Measurements from ENCODE around the gene USH1G. TPM values are rescaled to one million over a fixed set of nuclear protein-coding genes. Genes with fewer than 3 reads are reported as not detected.
"Not testable (repeated sequence)": the region's sequence is repeated elsewhere in the genome, so short reads cannot be mapped to it uniquely, and the experiment has no call there.

USH1G gene
- not detected for total RNA-seq

DNA sequence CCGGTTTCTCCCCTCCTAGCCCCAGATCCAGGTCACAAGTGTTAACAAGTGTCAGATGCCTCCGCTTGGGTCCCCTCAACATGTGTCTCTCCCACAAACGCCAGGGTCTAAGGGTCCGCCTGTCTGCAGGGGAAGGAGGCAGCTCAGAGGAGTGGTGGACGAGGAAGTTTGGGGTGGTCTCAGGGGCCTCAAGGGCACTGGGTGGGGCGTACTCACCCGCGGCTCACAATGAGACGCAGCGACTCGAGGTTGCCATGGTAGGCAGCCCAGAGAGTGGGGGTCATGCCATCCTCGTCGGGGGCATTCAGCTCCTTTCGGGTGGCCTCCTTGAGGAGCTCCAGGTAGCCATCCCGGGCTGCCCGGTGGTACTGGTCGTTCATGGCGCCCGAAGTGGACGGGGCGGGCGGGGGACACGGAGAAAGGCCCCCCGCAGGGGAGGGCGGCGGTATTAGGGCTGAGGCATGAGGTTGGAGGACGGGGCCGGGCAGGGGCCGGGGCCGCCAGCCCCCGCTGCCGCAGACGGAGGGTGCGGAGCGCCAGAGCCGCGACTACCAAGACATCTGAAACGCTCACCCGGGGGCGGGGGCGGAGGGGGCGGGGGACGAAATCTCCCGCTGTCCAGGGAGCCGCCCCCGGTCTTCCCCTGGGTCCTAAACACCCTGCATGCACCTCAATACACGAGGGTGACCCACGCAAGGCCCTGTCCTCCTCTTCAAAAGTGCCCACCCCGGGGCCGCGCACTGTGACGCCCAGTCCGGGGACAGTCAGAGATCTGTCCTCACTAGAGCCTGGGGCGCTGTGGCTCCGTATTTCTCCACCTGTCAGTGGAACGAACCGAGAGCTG is at the start of gene USH1G:
TSS of gene USH1G (minus strand) at position 562 of the 844 bp plus-strand sequence. CDS start at position 380, 182 bp downstream.
- no peak within 1 kb of the TSS for H3K27ac Mint-ChIP-seq
- ChIA-PET CTCF (interaction anchor here (0.6 to 4.7 kb wide), 9 partner anchors 10 to 199 kb away, joined by 3 to 27 read pairs (median 3); partner anchors contain the start of genes FDXR and MRPL58), POLR2A (no interaction called here)

DNA sequence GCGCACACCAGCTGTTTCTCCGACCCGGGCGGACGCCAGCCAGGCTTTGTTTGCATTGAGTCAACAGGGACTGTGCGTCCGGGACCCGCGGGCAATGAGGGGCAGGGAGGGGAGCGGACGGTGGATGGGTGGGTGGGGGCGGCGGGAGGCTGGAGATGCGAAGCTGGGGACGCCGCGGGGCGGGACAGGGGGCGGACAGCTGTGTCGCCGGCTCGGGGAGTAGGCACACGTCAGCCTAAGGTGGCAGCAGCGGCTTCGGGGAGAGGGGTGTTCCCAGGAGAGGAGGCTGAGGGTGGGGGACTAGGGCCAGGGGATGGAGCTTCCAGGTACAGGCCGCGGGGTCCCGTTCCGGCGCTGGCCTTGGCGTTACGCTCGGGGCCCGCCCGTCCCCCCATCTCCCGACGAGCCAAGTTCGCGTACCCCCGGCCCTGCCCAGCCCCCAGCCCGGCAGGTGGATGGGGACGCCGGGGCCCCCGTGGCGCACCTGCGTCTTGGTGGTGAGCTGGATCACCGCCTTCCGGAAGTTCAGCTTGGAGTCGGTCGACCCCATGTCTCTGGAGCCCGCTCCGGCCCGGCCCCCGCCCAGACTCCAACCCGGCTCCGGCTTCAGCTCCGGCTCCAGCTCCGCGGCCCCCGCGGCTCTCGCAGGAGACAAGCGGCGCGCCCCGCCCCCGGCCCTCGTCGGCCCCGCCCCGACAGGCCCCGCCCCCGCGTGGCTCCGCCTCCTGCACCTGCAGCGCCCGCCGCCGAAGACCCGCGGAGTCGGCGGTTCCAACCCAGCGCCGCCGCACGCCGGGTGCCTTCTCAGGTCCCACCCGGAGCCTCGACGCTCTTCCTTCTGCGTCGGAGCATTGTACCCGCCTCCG is 49.3 kb upstream of the USH1G start, which contains the start of gene HID1:
TSS of gene HID1 (minus strand) at position 653 of the 866 bp plus-strand sequence. CDS start at position 550, 103 bp downstream.
- Mint-ChIP-seq H3K4me3 (peak within 1 kb of the TSS; percentile 62), H3K9me3 (no peaks in the 10 kb centered on the region), H3K4me1 (peaks cover 6% of the 10 kb centered on the region), H3K27ac (no peak within 1 kb of the TSS), H3K36me3 (ENCODE audit: low read depth) (no peaks in the 10 kb centered on the region), H3K27me3 (peaks cover 29% of the 10 kb centered on the region)
- ChIA-PET CTCF (interaction anchor here (0.7 to 2.0 kb wide), 8 partner anchors 9 to 440 kb away, joined by 3 to 10 read pairs (median 6); partner anchors contain the start of gene MRPL58), POLR2A (interaction anchor here (0.5 kb wide), 1 partner anchor 132 kb away, joined by 4 read pairs; no protein-coding TSS in a partner anchor)
- peak; percentile 72 for DNase-seq

More for the DNA sequence above, at the start of gene USH1G:
- Mint-ChIP-seq H3K9me3 (no peaks in the 10 kb centered on the region), H3K4me3 (no peak within 1 kb of the TSS), H3K4me1 (no peaks in the 10 kb centered on the region), H3K27me3 (peaks cover 63% of the 10 kb centered on the region), H3K36me3 (ENCODE audit: low read depth) (no peaks in the 10 kb centered on the region)
- DNase-seq = no peak

DNA sequence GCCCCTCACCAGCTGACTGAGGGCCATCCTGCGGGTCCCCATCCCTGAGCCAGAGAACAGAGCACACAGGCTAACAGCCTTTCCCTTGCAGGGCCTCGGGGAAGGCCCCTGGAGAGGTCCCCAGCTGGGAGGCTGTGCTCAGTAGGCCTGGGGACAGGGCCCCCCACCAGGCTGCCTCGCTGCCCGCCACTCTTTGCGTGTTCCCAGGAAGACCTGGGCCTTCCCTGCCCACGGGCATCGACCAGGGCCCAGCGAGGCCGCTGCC is 48.7 kb upstream of the USH1G start:
- ChIA-PET POLR2A (no interaction called here), CTCF (interaction anchor here (0.6 to 1.4 kb wide), 6 partner anchors 10 to 70 kb away, joined by 3 to 8 read pairs (median 4); partner anchors contain the start of gene MRPL58)
- H3K9me3 Mint-ChIP-seq = no peaks in the 10 kb centered on the region

DNA sequence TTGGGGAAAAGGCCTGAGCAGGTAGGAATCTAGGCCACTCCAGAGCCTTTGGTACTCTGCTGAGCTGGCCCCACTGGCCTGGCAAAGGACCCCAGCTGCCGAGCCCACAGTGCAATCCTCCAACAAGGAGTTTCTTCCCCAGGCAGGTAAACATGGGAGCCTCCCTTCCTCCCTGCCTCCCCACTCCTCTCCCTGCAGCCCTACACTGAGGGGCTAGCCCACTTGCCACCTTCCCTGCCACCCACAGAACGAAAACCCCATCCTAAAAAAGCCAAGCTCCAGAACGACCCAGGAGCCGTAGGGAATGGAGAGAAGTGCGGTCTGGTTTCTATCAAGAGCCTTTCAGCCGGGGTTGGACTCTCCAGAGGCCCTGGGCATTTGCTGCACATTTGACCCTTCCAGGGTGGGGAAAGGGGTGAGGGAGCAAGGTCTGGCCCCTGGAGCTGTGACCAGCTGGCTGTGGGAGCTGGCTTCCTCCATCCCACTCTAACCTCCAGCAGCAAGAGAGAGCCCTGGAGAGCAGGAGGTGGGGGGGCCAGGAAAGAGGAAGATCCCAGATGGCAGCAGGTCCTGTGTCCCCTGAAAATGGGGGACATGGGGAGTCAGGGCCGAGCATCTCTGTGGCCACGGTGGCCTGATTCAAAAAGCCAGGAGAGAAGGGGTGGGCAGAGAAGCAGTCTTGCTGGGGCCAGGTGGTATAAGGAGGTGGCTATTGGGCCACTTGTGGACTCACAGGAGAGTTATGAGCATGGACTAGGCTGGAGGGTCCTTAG is 48.2 kb upstream of the USH1G start:
- H3K27ac Mint-ChIP-seq = no peak overlapping the region
- DNase-seq = no peak
- peaks cover 29% of the 10 kb centered on the region for H3K27me3 Mint-ChIP-seq
- POLR2A ChIA-PET = no interaction called here
- H3K36me3 Mint-ChIP-seq (ENCODE audit: low read depth) = no peaks in the 10 kb centered on the region
- CTCF ChIA-PET = interaction anchor here (0.6 to 1.4 kb wide), 6 partner anchors 10 to 70 kb away, joined by 3 to 8 read pairs (median 3); partner anchors contain the start of gene MRPL58
- peak overlapping the region; percentile 51 for H3K4me3 Mint-ChIP-seq
- no peaks in the 10 kb centered on the region for H3K9me3 Mint-ChIP-seq
- peaks cover 6% of the 10 kb centered on the region for H3K4me1 Mint-ChIP-seq

More for the DNA sequence above, 48.7 kb upstream of the USH1G start:
- peaks cover 29% of the 10 kb centered on the region for H3K27me3 Mint-ChIP-seq
- H3K27ac Mint-ChIP-seq = no peak overlapping the region
- H3K36me3 Mint-ChIP-seq (ENCODE audit: low read depth) = no peaks in the 10 kb centered on the region
- peaks cover 6% of the 10 kb centered on the region for H3K4me1 Mint-ChIP-seq
- peak overlapping the region; percentile 51 for H3K4me3 Mint-ChIP-seq
- DNase-seq = no peak

DNA sequence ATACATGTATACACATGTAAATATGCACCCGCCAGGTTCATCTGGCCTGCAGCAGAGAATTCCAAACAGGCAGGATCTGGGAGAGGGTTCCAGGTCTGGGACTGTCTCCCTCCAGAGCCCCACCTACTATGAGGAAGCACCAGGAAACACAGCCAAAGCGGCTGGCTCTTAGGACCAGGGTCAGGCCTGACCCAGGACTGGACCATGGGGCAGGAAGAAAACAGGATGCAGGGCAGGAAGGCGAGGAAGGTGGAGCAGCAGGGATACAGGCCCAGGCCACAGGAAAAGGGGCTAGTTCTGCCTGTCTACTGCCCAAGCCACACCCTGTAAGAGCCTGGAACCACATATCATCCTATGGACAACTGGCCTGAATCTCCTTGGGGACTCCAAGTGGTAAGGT is 47.3 kb upstream of the USH1G start:
- Mint-ChIP-seq H3K4me1 (peaks cover 6% of the 10 kb centered on the region), H3K4me3 (no peak overlapping the region), H3K27ac (no peak overlapping the region), H3K9me3 (no peaks in the 10 kb centered on the region), H3K36me3 (ENCODE audit: low read depth) (no peaks in the 10 kb centered on the region), H3K27me3 (peaks cover 26% of the 10 kb centered on the region)
- ChIA-PET CTCF (interaction anchor here (1.0 to 1.1 kb wide), 2 partner anchors 54 to 65 kb away, joined by 3 read pairs; no protein-coding TSS in a partner anchor), POLR2A (no interaction called here)
- no peak for DNase-seq

DNA sequence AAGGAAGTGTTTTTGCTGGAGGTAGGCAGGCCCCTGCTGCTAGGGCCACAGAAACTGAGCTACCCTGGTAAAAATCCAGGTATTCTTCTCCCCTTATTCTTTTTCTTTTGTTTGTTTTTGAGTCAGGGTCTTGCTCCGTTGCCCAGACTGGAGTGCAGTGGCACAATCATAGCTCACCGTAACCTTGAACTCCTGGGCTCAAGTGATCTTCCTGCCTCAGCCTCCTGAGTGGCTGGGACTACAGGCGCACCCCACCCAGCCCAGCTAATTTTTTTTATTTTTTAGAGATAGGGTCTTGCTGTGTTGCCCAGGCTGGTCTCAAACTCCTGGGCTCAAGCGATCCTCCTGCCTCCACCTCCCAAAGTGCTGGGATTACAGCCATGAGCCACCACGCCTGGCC is 46.4 kb upstream of the USH1G start:
- DNase-seq; H3K9me3 Mint-ChIP-seq; POLR2A ChIA-PET; H3K36me3 Mint-ChIP-seq (ENCODE audit: low read depth); H3K4me3 Mint-ChIP-seq; H3K4me1 Mint-ChIP-seq: not testable (repeated sequence)
- CTCF ChIA-PET = interaction anchor here (0.7 to 0.9 kb wide), 2 partner anchors 44 to 62 kb away, joined by 3 read pairs; no protein-coding TSS in a partner anchor
- peak overlapping the region; percentile 68 for H3K27ac Mint-ChIP-seq
- H3K27me3 Mint-ChIP-seq = peaks cover 19% of the 10 kb centered on the region

DNA sequence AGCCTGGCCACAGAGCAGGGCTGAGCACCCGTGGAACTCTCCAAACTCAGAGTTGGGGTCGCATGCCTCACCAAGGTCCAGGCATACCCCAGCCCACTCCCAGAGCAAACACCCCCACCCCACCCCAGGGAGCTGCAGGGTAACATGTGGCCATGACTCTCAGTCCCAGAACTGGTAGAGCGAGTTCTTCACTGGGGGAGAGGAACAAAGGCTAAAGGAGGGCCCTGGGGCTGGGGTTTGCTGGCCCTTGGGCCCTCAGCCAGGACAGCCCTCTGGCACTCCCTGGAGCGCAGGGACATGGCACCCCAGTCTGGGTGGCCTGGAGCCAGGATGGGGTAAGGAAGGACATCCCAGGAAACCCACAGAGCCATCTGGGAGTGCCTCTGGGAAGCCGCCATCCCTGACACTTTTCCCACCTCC is 45.3 kb upstream of the USH1G start:
- Mint-ChIP-seq H3K27me3 (peaks cover 12% of the 10 kb centered on the region), H3K9me3 (no peaks in the 10 kb centered on the region), H3K27ac (no peak overlapping the region), H3K36me3 (ENCODE audit: low read depth) (no peaks in the 10 kb centered on the region), H3K4me3 (no peak overlapping the region), H3K4me1 (peaks cover 6% of the 10 kb centered on the region)
- ChIA-PET POLR2A (no interaction called here), CTCF (interaction anchor here (0.7 to 0.9 kb wide), 2 partner anchors 45 to 167 kb away, joined by 3 read pairs; no protein-coding TSS in a partner anchor)
- no peak for DNase-seq

DNA sequence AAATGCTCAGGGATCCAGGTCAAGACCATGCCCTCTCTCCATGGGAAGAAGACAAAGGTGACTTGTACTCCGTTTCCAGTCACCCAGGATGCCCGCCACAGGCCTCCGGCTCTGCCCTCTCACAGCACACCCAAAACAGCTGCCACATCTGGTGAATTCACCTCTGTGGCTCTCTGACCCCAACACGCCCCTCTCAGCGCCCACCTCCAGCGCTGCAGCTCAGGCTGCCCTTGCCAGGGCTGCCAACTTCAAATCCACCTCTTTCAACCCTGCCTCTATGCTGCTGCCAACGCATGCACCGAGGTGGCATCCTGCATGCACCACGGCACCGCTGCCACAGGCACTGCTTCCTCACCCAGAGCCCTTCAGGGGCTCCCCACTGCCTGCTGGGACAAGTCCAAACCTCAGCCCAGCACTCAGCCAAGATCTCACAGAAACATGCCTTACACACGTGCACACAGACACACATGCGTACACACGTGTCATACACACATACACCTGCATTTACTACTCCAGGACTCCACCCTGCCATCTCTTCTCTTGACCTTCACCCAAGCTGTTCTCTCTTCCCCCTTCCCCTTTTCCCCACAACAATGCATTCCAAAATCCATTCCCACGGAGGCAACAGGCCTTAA is 42.0 kb upstream of the USH1G start:
- Mint-ChIP-seq H3K27me3 (no peaks in the 10 kb centered on the region), H3K27ac (no peak overlapping the region), H3K36me3 (ENCODE audit: low read depth) (no peaks in the 10 kb centered on the region), H3K4me1 (peaks cover 4% of the 10 kb centered on the region), H3K9me3 (no peaks in the 10 kb centered on the region), H3K4me3 (no peak overlapping the region)
- DNase-seq = no peak
- ChIA-PET POLR2A (no interaction called here), CTCF (interaction anchor here (0.5 kb wide), 1 partner anchor 1986 kb away, joined by 3 read pairs; no protein-coding TSS in a partner anchor)

DNA sequence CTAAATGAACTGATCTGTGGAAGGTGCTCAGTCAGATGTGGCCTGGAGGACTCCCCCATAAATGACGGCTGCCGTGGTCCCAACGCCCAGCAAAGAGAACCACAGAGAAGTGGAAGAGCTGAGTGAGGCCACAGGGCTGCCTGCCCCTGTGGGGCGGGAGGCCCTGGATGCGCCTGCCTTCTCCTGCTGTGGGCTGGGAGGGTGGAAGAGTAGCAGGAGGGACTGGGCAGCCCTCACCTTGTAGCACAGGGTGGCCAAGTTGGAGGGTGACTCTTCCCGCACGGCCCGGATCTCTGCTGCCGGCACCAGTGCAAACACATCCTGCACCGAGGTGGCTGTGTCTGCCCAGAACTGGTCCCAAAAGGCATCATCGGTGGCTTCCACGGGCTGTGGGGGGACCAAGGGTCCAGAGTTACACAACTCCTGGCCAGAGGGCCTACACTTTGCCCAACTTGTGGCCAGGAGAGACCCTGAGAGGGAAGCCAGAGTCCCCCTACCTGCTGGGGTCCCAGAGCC is 41.2 kb upstream of the USH1G start:
- ChIA-PET POLR2A (no interaction called here), CTCF (interaction anchor here (0.6 to 1.7 kb wide), 4 partner anchors 9 to 167 kb away, joined by 3 to 8 read pairs (median 4); partner anchors contain the start of genes NT5C and USH1G)
- no peaks in the 10 kb centered on the region for H3K36me3 Mint-ChIP-seq (ENCODE audit: low read depth)
- H3K9me3 Mint-ChIP-seq = no peaks in the 10 kb centered on the region
- H3K4me1 Mint-ChIP-seq = peaks cover 4% of the 10 kb centered on the region
- DNase-seq = no peak
- H3K27me3 Mint-ChIP-seq = no peaks in the 10 kb centered on the region
- H3K4me3 Mint-ChIP-seq = no peak overlapping the region
- H3K27ac Mint-ChIP-seq = no peak overlapping the region

DNA sequence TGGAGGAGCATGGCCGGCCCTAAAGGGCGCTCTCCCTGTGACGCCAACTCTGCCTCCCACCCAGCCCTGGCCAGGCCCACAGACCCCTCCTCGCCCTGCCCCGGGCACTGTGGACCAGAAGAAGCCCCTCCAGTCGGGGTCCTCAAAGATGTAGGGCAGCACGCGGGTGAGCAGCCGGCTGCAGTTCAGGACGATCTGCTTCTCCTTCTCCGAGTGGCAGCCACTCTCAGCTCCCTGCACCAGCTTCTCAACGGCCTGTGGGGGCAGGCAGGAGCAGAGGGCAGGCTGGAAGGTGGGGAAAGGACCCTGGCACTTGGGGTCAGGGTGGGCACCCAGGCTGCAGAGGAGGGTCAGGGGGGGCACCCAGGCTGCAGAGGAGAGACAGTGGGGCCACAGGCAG is 40.6 kb upstream of the USH1G start:
- ChIA-PET POLR2A (interaction anchor here (0.5 kb wide), 1 partner anchor 288 kb away, joined by 7 read pairs; no protein-coding TSS in a partner anchor), CTCF (interaction anchor here (0.6 to 1.7 kb wide), 5 partner anchors 10 to 168 kb away, joined by 3 to 8 read pairs (median 5); partner anchors contain the start of genes NT5C and USH1G)

DNA sequence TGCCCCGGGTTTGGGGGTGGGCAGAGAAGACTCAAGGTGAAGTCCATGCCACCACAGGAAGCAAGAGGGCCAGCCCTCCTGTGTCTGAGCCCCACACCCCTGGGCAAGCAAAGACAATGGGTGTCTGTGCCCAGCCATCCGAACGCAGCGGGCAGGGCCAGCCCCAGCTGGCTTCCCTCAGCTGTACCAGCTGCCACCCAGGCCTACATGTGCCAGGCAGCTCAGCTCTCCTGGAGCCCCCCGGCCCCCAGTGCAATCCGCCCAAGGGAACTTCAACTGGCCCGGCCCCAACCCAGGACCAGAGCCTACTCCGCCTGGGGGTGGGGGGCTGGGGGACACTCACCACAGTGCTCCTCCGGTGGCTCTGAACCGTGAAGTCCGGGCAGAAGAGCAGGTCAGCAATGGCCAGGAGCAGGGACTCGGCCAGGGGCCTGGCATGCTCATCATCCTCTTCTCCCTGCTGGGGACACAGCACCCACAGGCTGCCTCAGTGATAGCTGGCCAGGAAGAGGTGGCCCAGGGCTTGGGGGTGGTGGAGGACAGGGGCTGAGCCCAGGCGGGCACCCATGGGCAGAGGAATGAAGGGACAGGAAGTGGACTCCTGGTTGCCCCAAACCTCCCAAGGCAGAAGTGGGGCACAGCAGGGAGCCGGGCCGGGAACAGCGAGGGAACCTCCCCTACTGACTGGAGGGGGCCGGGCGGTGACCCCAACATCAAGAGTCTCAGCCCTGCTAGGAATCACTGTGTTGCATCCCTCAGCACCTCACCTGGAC is 39.8 kb upstream of the USH1G start:
- no peaks in the 10 kb centered on the region for H3K27me3 Mint-ChIP-seq

More for the DNA sequence above, 40.6 kb upstream of the USH1G start:
- DNase-seq = no peak
- Mint-ChIP-seq H3K9me3 (no peaks in the 10 kb centered on the region), H3K27me3 (no peaks in the 10 kb centered on the region), H3K4me1 (peaks cover 4% of the 10 kb centered on the region), H3K27ac (no peak overlapping the region), H3K36me3 (ENCODE audit: low read depth) (no peaks in the 10 kb centered on the region), H3K4me3 (no peak overlapping the region)

More for the DNA sequence above, 39.8 kb upstream of the USH1G start:
- ChIA-PET CTCF (interaction anchor here (1.0 to 5.0 kb wide), 16 partner anchors 9 to 450 kb away, joined by 3 to 27 read pairs (median 6); partner anchors contain the start of genes HID1, MRPL58, NT5C and OTOP2), POLR2A (interaction anchor here (0.7 kb wide), 1 partner anchor 517 kb away, joined by 3 read pairs; no protein-coding TSS in a partner anchor)
- H3K36me3 Mint-ChIP-seq (ENCODE audit: low read depth) = no peaks in the 10 kb centered on the region
- H3K4me3 Mint-ChIP-seq = no peak overlapping the region
- no peak for DNase-seq
- H3K9me3 Mint-ChIP-seq = no peaks in the 10 kb centered on the region
- H3K4me1 Mint-ChIP-seq = peaks cover 4% of the 10 kb centered on the region
- no peak overlapping the region for H3K27ac Mint-ChIP-seq
